Measurements from ENCODE around the gene COL28A1.

Gene COL28A1

GRCh38 chr7:7527047-7527446, 8.6 kb downstream of the COL28A1 start:
- no peak for DNase-seq (ENCODE audit: low spot score in 2 of 2)

DNA sequence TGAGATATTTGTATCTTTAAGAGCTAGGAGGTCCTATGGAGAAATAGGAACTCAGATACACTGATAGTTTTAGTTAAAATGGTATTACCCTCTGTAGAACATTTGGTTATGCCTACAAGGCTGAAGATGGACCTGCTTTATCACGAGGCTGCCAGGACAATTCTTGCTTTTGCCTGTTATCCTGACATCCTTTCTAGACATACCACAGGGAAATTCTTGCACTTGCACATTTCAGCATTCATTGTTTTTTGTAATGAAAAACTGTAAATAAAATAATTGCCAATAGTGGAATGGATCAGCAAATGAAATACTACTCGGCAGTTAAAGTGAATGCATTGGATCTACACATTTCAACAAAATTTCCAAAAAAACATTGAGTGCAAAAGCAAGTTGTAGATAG, 9.7 kb downstream of the COL28A1 start:
- H3K36me3 Mint-ChIP-seq (ENCODE audit: insufficient read depth), result peaks cover 1% of the 10 kb centered on the region
- DNase-seq (ENCODE audit: low spot score in 2 of 2), result no peak
- H3K4me1 Mint-ChIP-seq, result no peaks in the 10 kb centered on the region
- ATAC-seq (replicated peaks; ENCODE audit: extremely low read depth, poor library complexity, severe bottlenecking), result no peak
- H3K9me3 Mint-ChIP-seq, result no peaks in the 10 kb centered on the region
- no peak overlapping the region for H3K4me3 Mint-ChIP-seq
- no peak overlapping the region for H3K27ac Mint-ChIP-seq (ENCODE audit: low read depth)
- peaks cover 17% of the 10 kb centered on the region for H3K27me3 Mint-ChIP-seq

More at GRCh38 chr7:7527047-7527446, 8.6 kb downstream of the COL28A1 start:
- no peaks in the 10 kb centered on the region for H3K4me1 Mint-ChIP-seq
- ATAC-seq (replicated peaks; ENCODE audit: extremely low read depth, poor library complexity, severe bottlenecking), result no peak
- H3K36me3 Mint-ChIP-seq (ENCODE audit: insufficient read depth), result peaks cover 1% of the 10 kb centered on the region
- no peaks in the 10 kb centered on the region for H3K9me3 Mint-ChIP-seq
- H3K27ac Mint-ChIP-seq (ENCODE audit: low read depth), result no peak overlapping the region
- H3K27me3 Mint-ChIP-seq, result peaks cover 17% of the 10 kb centered on the region
- H3K4me3 Mint-ChIP-seq, result no peak overlapping the region

GRCh38 chr7:7524121-7524520, 11.6 kb downstream of the COL28A1 start:
- no peak for DNase-seq (ENCODE audit: low spot score in 2 of 2)
- Mint-ChIP-seq H3K27ac (ENCODE audit: low read depth) (no peak overlapping the region), H3K4me1 (no peaks in the 10 kb centered on the region), H3K27me3 (peaks cover 20% of the 10 kb centered on the region), H3K36me3 (ENCODE audit: insufficient read depth) (peaks cover 1% of the 10 kb centered on the region), H3K4me3 (no peak overlapping the region), H3K9me3 (no peaks in the 10 kb centered on the region)
- no peak for ATAC-seq (replicated peaks; ENCODE audit: extremely low read depth, poor library complexity, severe bottlenecking)

DNA sequence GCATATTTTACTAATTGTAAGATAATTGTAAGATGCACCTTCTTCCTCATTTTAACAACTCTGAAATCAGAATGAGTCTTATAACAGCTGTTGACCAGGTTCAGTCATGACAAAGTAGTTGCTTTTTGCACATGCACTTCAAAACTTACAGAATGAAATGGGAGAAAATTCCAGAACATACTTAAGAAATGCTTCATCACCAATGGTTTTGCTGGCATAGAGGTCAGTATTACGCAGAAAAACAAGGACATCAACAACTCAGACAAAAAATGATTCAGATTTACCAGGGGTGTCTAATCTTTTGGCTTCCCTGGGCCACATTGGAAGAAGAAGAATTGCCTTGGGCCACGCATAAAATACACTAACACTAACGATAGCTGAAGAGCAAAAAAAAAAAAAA, 13.3 kb downstream of the COL28A1 start:
- Mint-ChIP-seq H3K36me3 (ENCODE audit: insufficient read depth) (peaks cover 1% of the 10 kb centered on the region), H3K27ac (ENCODE audit: low read depth) (no peak overlapping the region), H3K4me1 (no peaks in the 10 kb centered on the region), H3K27me3 (peaks cover 27% of the 10 kb centered on the region), H3K9me3 (no peaks in the 10 kb centered on the region), H3K4me3 (no peak overlapping the region)
- no peak for DNase-seq (ENCODE audit: low spot score in 2 of 2)
- no peak for ATAC-seq (replicated peaks; ENCODE audit: extremely low read depth, poor library complexity, severe bottlenecking)

DNA sequence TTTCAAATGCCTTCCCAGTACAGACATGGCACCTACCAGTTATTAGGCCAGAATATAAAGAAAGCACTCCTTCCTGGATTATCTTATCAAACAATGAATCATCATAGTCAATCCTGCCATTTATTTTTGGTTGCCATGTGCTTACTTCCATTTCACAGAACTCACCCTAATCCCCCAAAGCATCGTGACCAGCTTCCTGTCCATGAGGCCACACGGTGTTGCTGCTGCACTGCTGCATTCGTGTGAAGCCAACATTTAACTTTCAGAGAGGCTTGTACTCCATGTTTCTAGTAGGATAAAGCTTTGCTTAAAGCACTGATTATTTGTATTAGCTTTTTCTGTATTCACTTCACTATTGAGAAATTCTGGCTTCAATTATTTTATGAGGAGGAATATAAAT, 14.4 kb downstream of the COL28A1 start:
- H3K27me3 Mint-ChIP-seq, result peaks cover 16% of the 10 kb centered on the region
- no peaks in the 10 kb centered on the region for H3K4me1 Mint-ChIP-seq
- H3K4me3 Mint-ChIP-seq, result no peak overlapping the region
- ATAC-seq (replicated peaks; ENCODE audit: extremely low read depth, poor library complexity, severe bottlenecking), result no peak
- DNase-seq (ENCODE audit: low spot score in 2 of 2), result no peak
- no peak overlapping the region for H3K27ac Mint-ChIP-seq (ENCODE audit: low read depth)
- peaks cover 1% of the 10 kb centered on the region for H3K36me3 Mint-ChIP-seq (ENCODE audit: insufficient read depth)
- H3K9me3 Mint-ChIP-seq, result no peaks in the 10 kb centered on the region

- Mint-ChIP-seq H3K4me1 (no peaks in the 10 kb centered on the region), H3K36me3 (ENCODE audit: insufficient read depth) (no peaks in the 10 kb centered on the region), H3K27ac (ENCODE audit: low read depth) (no peak overlapping the region), H3K9me3 (no peaks in the 10 kb centered on the region), H3K27me3 (peaks cover 11% of the 10 kb centered on the region), H3K4me3 (no peak overlapping the region)
- no peak for DNase-seq (ENCODE audit: low spot score in 2 of 2)
- no peak for ATAC-seq (replicated peaks; ENCODE audit: extremely low read depth, poor library complexity, severe bottlenecking)
Observed at GRCh38 chr7:7519528-7519927, 16.1 kb downstream of the COL28A1 start.

GRCh38 chr7:7519056-7519455, 16.6 kb downstream of the COL28A1 start:
- no peak overlapping the region for H3K27ac Mint-ChIP-seq (ENCODE audit: low read depth)
- peaks cover 16% of the 10 kb centered on the region for H3K27me3 Mint-ChIP-seq
- no peaks in the 10 kb centered on the region for H3K36me3 Mint-ChIP-seq (ENCODE audit: insufficient read depth)
- no peaks in the 10 kb centered on the region for H3K9me3 Mint-ChIP-seq
- no peak for ATAC-seq (replicated peaks; ENCODE audit: extremely low read depth, poor library complexity, severe bottlenecking)
- H3K4me3 Mint-ChIP-seq, result no peak overlapping the region
- DNase-seq (ENCODE audit: low spot score in 2 of 2), result no peak
- H3K4me1 Mint-ChIP-seq, result no peaks in the 10 kb centered on the region

- H3K27me3 Mint-ChIP-seq, result peaks cover 17% of the 10 kb centered on the region
- H3K27ac Mint-ChIP-seq (ENCODE audit: low read depth), result no peak overlapping the region
- ATAC-seq (replicated peaks; ENCODE audit: extremely low read depth, poor library complexity, severe bottlenecking) (no peak), DNase-seq (ENCODE audit: low spot score in 2 of 2) (no peak)
- H3K4me3 Mint-ChIP-seq, result no peak overlapping the region
- H3K36me3 Mint-ChIP-seq (ENCODE audit: insufficient read depth), result no peaks in the 10 kb centered on the region
- H3K9me3 Mint-ChIP-seq, result no peaks in the 10 kb centered on the region
- no peaks in the 10 kb centered on the region for H3K4me1 Mint-ChIP-seq
Observed at GRCh38 chr7:7517754-7518153, 17.9 kb downstream of the COL28A1 start.

DNA sequence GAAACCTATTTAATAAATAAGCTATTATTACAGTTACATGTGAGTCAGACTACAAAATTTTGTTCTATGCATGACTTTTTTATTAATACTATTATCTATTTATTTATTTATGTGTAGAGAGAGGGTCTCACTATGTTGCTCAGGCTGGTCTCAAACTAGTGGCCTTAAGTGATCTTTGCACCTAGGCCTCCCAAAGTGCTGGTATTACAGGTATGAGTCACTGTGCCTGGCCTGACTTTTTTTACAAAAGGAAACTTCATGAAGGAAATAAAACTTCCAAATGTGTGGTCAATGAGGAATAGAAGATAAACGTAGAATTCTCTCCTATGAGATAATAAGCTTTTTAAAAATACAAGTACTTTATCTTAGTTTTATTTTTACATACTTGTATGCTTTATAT, 19.0 kb downstream of the COL28A1 start:
- ATAC-seq (replicated peaks; ENCODE audit: extremely low read depth, poor library complexity, severe bottlenecking) (no peak), DNase-seq (ENCODE audit: low spot score in 2 of 2) (no peak)
- Mint-ChIP-seq H3K27me3 (peaks cover 17% of the 10 kb centered on the region), H3K4me1 (no peaks in the 10 kb centered on the region), H3K4me3 (no peak overlapping the region), H3K36me3 (ENCODE audit: insufficient read depth) (no peaks in the 10 kb centered on the region), H3K9me3 (no peaks in the 10 kb centered on the region), H3K27ac (ENCODE audit: low read depth) (no peak overlapping the region)

- H3K9me3 Mint-ChIP-seq, result no peaks in the 10 kb centered on the region
- peaks cover 17% of the 10 kb centered on the region for H3K27me3 Mint-ChIP-seq
- DNase-seq (ENCODE audit: low spot score in 2 of 2) (no peak), ATAC-seq (replicated peaks; ENCODE audit: extremely low read depth, poor library complexity, severe bottlenecking) (no peak)
- H3K27ac Mint-ChIP-seq (ENCODE audit: low read depth), result no peak overlapping the region
- H3K4me1 Mint-ChIP-seq, result no peaks in the 10 kb centered on the region
- no peak overlapping the region for H3K4me3 Mint-ChIP-seq
- H3K36me3 Mint-ChIP-seq (ENCODE audit: insufficient read depth), result no peaks in the 10 kb centered on the region
Observed at GRCh38 chr7:7516156-7516555, 19.5 kb downstream of the COL28A1 start.

GRCh38 chr7:7512861-7513597, 22.6 kb downstream of the COL28A1 start:
- H3K4me3 Mint-ChIP-seq, result no peak overlapping the region
- H3K27me3 Mint-ChIP-seq, result peaks cover 7% of the 10 kb centered on the region
- no peaks in the 10 kb centered on the region for H3K9me3 Mint-ChIP-seq
- H3K27ac Mint-ChIP-seq (ENCODE audit: low read depth), result no peak overlapping the region
- DNase-seq (ENCODE audit: low spot score in 2 of 2) (no peak), ATAC-seq (replicated peaks; ENCODE audit: extremely low read depth, poor library complexity, severe bottlenecking) (no peak)
- H3K4me1 Mint-ChIP-seq, result no peaks in the 10 kb centered on the region
- no peaks in the 10 kb centered on the region for H3K36me3 Mint-ChIP-seq (ENCODE audit: insufficient read depth)

DNA sequence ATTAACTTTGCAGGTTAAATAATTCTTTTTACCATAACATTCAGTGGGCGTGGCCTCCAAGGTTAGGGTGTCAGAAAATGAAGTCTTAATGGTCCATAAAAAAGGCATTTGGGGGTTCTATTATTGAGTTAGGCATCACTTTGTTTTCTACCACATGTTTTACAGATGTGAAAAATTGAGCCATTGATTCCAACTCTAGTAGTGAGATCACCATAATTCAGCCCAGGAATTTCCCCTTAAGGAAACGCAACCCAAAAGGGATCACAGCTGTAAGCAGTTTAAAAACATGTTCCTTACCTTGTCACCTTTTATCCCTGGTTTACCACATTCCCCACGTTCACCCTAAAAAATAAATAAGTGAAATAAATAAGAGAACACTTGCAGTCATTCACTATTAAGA, 24.9 kb downstream of the COL28A1 start:
- Mint-ChIP-seq H3K27ac (ENCODE audit: low read depth) (no peak overlapping the region), H3K36me3 (ENCODE audit: insufficient read depth) (no peaks in the 10 kb centered on the region), H3K4me3 (no peak overlapping the region), H3K27me3 (peaks cover 7% of the 10 kb centered on the region), H3K9me3 (no peaks in the 10 kb centered on the region), H3K4me1 (no peaks in the 10 kb centered on the region)
- no peak for ATAC-seq (replicated peaks; ENCODE audit: extremely low read depth, poor library complexity, severe bottlenecking)
- DNase-seq (ENCODE audit: low spot score in 2 of 2), result no peak

- Mint-ChIP-seq H3K27me3 (no peaks in the 10 kb centered on the region), H3K27ac (ENCODE audit: low read depth) (no peak overlapping the region), H3K9me3 (no peaks in the 10 kb centered on the region), H3K36me3 (ENCODE audit: insufficient read depth) (no peaks in the 10 kb centered on the region), H3K4me1 (no peaks in the 10 kb centered on the region), H3K4me3 (no peak overlapping the region)
- DNase-seq (ENCODE audit: low spot score in 2 of 2) (no peak), ATAC-seq (replicated peaks; ENCODE audit: extremely low read depth, poor library complexity, severe bottlenecking) (no peak)
Observed at GRCh38 chr7:7505915-7506314, 29.8 kb downstream of the COL28A1 start.

Measured in central memory CD8-positive, alpha-beta T cell (primary cell).